ENCODE data around the gene PRR29.

DNA sequence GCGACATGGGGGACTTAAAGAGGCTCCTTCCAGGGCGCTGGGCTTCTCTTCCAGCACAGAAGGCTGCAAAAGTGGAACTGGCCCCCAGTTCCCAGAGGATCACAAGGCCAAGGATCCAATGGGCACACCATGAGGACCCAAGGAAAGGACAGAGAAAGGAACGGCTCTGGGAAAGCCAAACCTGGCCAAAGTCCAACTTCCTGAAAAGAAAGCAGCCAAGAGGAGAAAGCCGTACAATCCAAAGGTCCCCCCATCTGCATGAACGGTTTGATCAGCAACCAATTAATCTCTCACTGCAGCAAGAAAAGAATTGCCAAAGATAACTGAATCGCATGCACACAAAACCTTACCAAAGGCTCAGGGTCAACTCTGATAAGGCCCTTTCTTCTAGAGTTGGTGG, 42.1 kb downstream of the PRR29 start:
- TF ChIP-seq, protein P1, sequence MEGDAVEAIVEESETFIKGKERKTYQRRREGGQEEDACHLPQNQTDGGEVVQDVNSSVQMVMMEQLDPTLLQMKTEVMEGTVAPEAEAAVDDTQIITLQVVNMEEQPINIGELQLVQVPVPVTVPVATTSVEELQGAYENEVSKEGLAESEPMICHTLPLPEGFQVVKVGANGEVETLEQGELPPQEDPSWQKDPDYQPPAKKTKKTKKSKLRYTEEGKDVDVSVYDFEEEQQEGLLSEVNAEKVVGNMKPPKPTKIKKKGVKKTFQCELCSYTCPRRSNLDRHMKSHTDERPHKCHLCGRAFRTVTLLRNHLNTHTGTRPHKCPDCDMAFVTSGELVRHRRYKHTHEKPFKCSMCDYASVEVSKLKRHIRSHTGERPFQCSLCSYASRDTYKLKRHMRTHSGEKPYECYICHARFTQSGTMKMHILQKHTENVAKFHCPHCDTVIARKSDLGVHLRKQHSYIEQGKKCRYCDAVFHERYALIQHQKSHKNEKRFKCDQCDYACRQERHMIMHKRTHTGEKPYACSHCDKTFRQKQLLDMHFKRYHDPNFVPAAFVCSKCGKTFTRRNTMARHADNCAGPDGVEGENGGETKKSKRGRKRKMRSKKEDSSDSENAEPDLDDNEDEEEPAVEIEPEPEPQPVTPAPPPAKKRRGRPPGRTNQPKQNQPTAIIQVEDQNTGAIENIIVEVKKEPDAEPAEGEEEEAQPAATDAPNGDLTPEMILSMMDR (IDR thresholded peaks at IDR 0.05) = no peak
- no peak for TF ChIP-seq POLR2A (IDR thresholded peaks at IDR 0.05)

All from prostate gland (tissue), 2 donors.